NCI-H2029 treated with DMSO at 0.1 percent for 48 hours (cell line): ENCODE results near the gene CATSPERD.
"Not testable (repeated sequence)": the region's sequence is repeated elsewhere in the genome, so short reads cannot be mapped to it uniquely, and the experiment has no call there.

ENCODE experiments used
- DNase-seq: peaks from one replicate; lab custom pipeline; 2025; lab: John Stamatoyannopoulos, UW

CATSPERD gene

GRCh38 chr19:5742051-5742450, 21.6 kb downstream of the CATSPERD start:
- DNase-seq = no peak

- DNase-seq = no peak
Observed at GRCh38 chr19:5743630-5744029, 23.2 kb downstream of the CATSPERD start.

GRCh38 chr19:5744999-5745398, 24.6 kb downstream of the CATSPERD start:
- not testable (repeated sequence) for DNase-seq

GRCh38 chr19:5748920-5749319, 28.5 kb downstream of the CATSPERD start:
- DNase-seq = not testable (repeated sequence)

GRCh38 chr19:5749505-5749904, 29.1 kb downstream of the CATSPERD start:
- no peak for DNase-seq

GRCh38 chr19:5751709-5752108, 31.3 kb downstream of the CATSPERD start:
- DNase-seq = no peak

GRCh38 chr19:5753743-5754142, 33.3 kb downstream of the CATSPERD start:
- no peak for DNase-seq

- DNase-seq = no peak
Observed at GRCh38 chr19:5762608-5763217, 42.3 kb downstream of the CATSPERD start.

GRCh38 chr19:5765220-5765619, 44.8 kb downstream of the CATSPERD start:
- DNase-seq = no peak

- no peak for DNase-seq
Observed at GRCh38 chr19:5767949-5768348, 47.5 kb downstream of the CATSPERD start.

- DNase-seq = no peak
Observed at GRCh38 chr19:5772416-5772815, 52.0 kb downstream of the CATSPERD start.

GRCh38 chr19:5773276-5773675, 52.8 kb downstream of the CATSPERD start:
- no peak for DNase-seq

GRCh38 chr19:5774921-5775320, 54.5 kb downstream of the CATSPERD start:
- no peak for DNase-seq

GRCh38 chr19:5775668-5776309, 55.4 kb downstream of the CATSPERD start:
- no peak for DNase-seq

- no peak for DNase-seq
Observed at GRCh38 chr19:5778402-5778801, 58.0 kb downstream of the CATSPERD start.

GRCh38 chr19:5780916-5781315, 60.5 kb downstream of the CATSPERD start:
- DNase-seq = not testable (repeated sequence)

- DNase-seq = no peak
Observed at GRCh38 chr19:5782322-5782721, 61.9 kb downstream of the CATSPERD start.

- no peak for DNase-seq
Observed at GRCh38 chr19:5782945-5783919, 62.8 kb downstream of the CATSPERD start.

GRCh38 chr19:5784581-5785147, 64.2 kb downstream of the CATSPERD start, which contains the start of gene PRR22:
TSS of gene PRR22 (minus strand) at chr19:5784746. CDS start at chr19:5784660, 86 bp downstream.
- DNase-seq = no peak

GRCh38 chr19:5785423-5785822, 65.0 kb downstream of the CATSPERD start:
- no peak for DNase-seq

GRCh38 chr19:5786593-5787408, 66.4 kb downstream of the CATSPERD start:
- DNase-seq = no peak
